Bronchial epithelial cell (primary cell): ENCODE data around the gene AZU1. TPM values are rescaled to one million over a fixed set of nuclear protein-coding genes. Genes with fewer than 3 reads are reported as not detected.

Experiments used
- DNase-seq: peaks from one replicate; pipeline ENCODE4 v3.0.0-alpha.2; 2010; ENCODE audit warnings: low read depth
- FAIRE-seq: peaks from 2 replicates; lab custom pipeline; 2011; peaks lifted over from hg19 to GRCh38; lab: Jason Lieb, UNC
- H3K27me3 ChIP-seq: 2 replicates; pipeline ENCODE4 v1.5.1; 2011; ENCODE audit warnings: low read length; ENCODE audit not compliant: control insufficient read depth, insufficient read depth
- H3K36me3 ChIP-seq: 2 replicates; pipeline ENCODE4 v1.5.1; 2011; ENCODE audit warnings: low read length; ENCODE audit not compliant: control insufficient read depth, insufficient read depth
- H3K4me3 ChIP-seq: 2 replicates; pipeline ENCODE4 v1.5.1; 2011; ENCODE audit warnings: mild to moderate bottlenecking, low read depth, low read length, control low read depth
- total RNA-seq: library from RNA; depleted of rRNA; stranded (reverse); fragments of >200 nt; gene quantifications from 2 replicates; pipeline ENCODE4 v1.2.1, GENCODE V29; 2014
- TF ChIP-seq, protein P1 (sequence below): IDR thresholded peaks from 2 replicates; pipeline ENCODE4 v1.5.1; 2011; ENCODE audit warnings: mild to moderate bottlenecking, moderate library complexity, low read length, control low read depth, inconsistent platforms; ENCODE audit not compliant: insufficient read depth, severe bottlenecking

Gene AZU1
- total RNA-seq, 1 donor from 2014 or later, result not detected

DNA sequence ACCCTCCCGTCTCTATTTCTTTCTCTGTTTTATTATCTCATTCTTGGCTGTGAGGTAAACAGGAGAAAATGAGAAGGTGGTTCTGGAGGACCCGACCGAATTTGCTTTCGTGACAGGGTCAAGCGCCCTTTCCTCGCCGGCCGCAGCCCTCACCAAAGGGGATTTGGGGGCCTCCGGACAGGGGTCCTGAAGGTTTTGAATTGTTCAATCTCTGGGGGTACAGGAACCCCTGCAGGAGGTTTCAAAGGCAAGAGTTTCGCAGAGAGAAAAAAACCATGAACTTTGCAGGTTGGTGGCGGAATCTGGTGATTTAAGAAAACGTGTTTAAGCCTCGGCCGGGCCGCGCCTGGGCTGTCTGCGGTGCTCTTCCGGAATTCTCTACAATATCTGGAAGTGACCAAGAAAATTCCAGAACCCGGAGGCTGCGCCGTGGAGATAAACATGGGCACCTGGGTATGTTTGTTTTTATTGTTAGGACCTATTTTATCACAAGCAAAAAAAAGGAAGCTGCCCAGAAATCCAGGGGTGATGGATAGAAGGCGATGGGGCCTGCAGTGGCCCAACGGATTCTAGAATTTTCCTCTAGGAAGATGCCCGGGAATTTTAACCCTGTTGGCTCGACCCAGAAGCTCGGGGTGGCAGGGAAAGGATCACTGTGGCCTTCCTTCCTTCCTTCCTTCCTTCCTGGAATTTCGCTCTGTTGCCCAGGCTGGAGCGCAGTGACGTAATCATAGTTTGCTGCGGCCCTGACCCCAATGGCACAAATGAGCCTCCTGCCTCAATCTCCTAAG, 44.6 kb upstream of the AZU1 start:
- peak; percentile 34 for DNase-seq
- H3K4me3 ChIP-seq, result peak overlapping the region; percentile 26
- no peaks in the 10 kb centered on the region for H3K27me3 ChIP-seq
- no peak for FAIRE-seq
- TF ChIP-seq, protein P1, sequence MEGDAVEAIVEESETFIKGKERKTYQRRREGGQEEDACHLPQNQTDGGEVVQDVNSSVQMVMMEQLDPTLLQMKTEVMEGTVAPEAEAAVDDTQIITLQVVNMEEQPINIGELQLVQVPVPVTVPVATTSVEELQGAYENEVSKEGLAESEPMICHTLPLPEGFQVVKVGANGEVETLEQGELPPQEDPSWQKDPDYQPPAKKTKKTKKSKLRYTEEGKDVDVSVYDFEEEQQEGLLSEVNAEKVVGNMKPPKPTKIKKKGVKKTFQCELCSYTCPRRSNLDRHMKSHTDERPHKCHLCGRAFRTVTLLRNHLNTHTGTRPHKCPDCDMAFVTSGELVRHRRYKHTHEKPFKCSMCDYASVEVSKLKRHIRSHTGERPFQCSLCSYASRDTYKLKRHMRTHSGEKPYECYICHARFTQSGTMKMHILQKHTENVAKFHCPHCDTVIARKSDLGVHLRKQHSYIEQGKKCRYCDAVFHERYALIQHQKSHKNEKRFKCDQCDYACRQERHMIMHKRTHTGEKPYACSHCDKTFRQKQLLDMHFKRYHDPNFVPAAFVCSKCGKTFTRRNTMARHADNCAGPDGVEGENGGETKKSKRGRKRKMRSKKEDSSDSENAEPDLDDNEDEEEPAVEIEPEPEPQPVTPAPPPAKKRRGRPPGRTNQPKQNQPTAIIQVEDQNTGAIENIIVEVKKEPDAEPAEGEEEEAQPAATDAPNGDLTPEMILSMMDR, result no peak
- H3K36me3 ChIP-seq, result no peaks in the 10 kb centered on the region

DNA sequence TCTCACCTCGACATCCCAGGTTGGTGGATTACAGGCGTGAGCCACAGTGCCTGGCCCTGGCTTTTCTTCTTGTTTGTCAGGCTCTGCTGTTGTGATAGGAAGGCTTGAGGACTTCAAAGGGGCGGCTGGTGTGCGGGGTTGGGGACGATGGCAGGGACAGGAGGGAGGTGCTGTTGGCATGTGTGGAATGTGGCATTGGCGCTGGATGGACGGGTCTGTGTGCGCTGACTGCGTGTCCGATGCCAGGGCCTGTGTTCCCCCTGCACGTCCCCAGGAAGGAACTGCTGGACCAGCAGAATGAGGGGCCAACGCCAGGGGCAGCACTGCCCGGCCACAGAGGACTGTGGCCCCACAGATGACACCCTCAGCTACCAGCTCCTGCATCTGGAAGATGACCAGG, 43.1 kb upstream of the AZU1 start:
- no peaks in the 10 kb centered on the region for H3K36me3 ChIP-seq
- DNase-seq, result no peak
- FAIRE-seq, result no peak
- no peak overlapping the region for H3K4me3 ChIP-seq
- TF ChIP-seq, protein P1, result peak; percentile 12
- no peaks in the 10 kb centered on the region for H3K27me3 ChIP-seq

DNA sequence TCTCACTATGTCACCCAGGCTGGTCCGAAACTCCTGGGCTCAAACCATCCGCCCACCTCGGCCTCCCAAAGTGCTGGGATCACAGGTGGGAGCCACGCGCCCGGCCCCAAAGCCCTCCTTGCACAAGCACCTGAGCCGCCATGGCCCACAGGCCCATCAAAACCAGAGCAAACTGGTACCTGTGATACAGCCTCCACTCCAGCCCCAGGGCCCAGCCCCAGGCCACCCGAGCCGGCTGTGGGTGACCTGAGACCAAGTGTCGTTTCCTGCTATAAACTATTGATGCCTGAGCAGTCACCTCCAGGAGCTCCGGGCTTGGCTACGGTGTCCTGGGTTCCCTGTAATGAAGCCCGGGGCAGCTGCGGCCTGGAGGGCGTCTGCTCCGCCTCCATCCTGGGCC, 40.1 kb upstream of the AZU1 start:
- TF ChIP-seq, protein P1, result no peak
- FAIRE-seq, result no peak

DNA sequence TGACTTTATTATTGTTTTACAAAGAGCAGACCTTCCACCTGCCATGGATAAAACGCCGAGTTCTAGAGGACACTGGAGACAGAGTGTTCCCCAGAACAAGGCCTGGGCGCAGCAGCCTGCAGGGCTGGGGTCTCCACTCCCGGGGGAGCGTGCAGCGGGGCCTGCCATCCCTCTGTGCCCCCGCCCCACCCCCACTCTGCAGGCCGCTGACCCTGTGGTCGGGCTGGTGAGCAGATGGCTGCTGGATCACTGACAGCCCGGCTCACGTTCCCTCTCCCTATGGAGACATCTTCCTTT, 39.0 kb upstream of the AZU1 start:
- TF ChIP-seq, protein P1, result no peak
- DNase-seq (no peak), FAIRE-seq (no peak)
- Histone ChIP-seq H3K36me3 (no peaks in the 10 kb centered on the region), H3K27me3 (no peaks in the 10 kb centered on the region), H3K4me3 (no peak overlapping the region)

More for the DNA sequence above, 40.1 kb upstream of the AZU1 start:
- no peak for DNase-seq
- H3K4me3 ChIP-seq, result no peak overlapping the region
- no peaks in the 10 kb centered on the region for H3K36me3 ChIP-seq
- H3K27me3 ChIP-seq, result no peaks in the 10 kb centered on the region

DNA sequence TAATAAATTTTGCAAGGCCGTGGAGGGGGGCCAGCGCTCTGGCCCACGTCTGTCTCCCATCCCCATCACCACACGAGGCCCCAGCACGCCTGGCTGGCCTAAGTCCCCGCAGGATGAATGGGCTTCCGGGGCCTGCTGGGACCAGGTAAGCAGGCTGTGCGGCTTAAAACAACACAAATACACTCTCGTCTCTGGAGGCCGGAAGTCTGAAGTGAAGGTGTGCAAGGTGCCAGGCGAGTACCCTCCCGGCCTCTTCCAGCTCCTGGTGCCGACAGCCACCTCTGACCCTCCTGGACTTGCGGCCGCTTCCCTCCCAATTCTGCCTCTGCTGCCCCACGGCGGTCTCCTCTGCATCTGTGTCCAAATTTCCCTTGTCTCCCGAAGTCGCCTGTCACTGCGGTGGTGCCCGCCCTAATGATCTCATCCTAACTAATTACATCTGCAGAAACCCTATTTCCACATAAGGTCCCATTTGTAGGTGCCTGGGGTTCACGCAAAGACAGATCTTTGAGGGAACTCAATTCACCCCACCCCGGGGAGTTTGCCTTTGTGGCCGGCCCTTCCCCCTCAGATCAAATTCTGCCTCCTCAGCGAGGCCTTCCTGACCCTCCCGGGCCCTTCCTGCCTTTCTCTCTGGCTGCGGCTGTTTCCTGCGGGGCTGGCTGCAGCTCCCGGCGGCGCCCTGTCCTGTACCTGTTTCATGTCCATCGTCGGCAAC, 38.5 kb upstream of the AZU1 start:
- DNase-seq (no peak), FAIRE-seq (no peak)
- no peaks in the 10 kb centered on the region for H3K27me3 ChIP-seq
- no peaks in the 10 kb centered on the region for H3K36me3 ChIP-seq
- TF ChIP-seq, protein P1, result no peak
- no peak overlapping the region for H3K4me3 ChIP-seq
